Cardiac muscle cell (in vitro differentiated cells and primary cell): ENCODE measurements around the gene CFAP107. TPM values are rescaled to one million over a fixed set of nuclear protein-coding genes. Genes with fewer than 3 reads are reported as not detected.

ENCODE experiments used
- DNase-seq, 2 donors: peaks; one replicate each; pipeline versions ENCODE4 v3.0.0 to v3.0.0-alpha.2; 2010 to 2017; ENCODE audit warnings: low read depth in 1 of 2, low spot score in 1 of 2
- H3K27ac ChIP-seq: fragments of 200-600 bp; sonication (generic); 2 replicates; pipeline ENCODE4 v1.5.1; 2016
- H3K27me3 ChIP-seq: fragments of 200-600 bp; sonication (generic); 2 replicates; pipeline ENCODE4 v1.6.0; 2016; ENCODE audit warnings: control low read depth
- H3K36me3 ChIP-seq: fragments of 200-600 bp; sonication (generic); 2 replicates; pipeline ENCODE4 v1.5.1; 2016; ENCODE audit warnings: control low read depth
- H3K4me1 ChIP-seq: fragments of 200-600 bp; sonication (generic); 2 replicates; pipeline ENCODE4 v1.8.1; 2017; ENCODE audit warnings: low read depth, mild to moderate bottlenecking, mixed run types
- H3K4me3 ChIP-seq: fragments of 200-600 bp; sonication (generic); 2 replicates; pipeline ENCODE4 v1.5.1; 2016; ENCODE audit warnings: mild to moderate bottlenecking
- H3K9me3 ChIP-seq: fragments of 200-600 bp; sonication (generic); 2 replicates; pipeline ENCODE4 v1.5.1; 2017; ENCODE audit warnings: low read depth, mild to moderate bottlenecking, control low read depth
- CTCF ChIP-seq: IDR thresholded peaks from 2 replicates; pipeline ENCODE4 v1.5.1; 2012; ENCODE audit warnings: low read depth, mild to moderate bottlenecking, low read length
- polyA plus RNA-seq: library from polyadenylated mRNA; unstranded; fragments of >200 nt; fragmentation: Nextera tagmentation; extraction: Ambion mirVana; gene quantifications from 2 replicates; pipeline ENCODE4 v1.2.1, GENCODE V29; 2016
- total RNA-seq: library from RNA; depleted of rRNA; stranded (reverse); fragments of >200 nt; gene quantifications from 2 replicates; pipeline ENCODE4 v1.2.3, GENCODE V29; 2016

CFAP107 gene
- total and polyA plus RNA-seq, 2 experiments from 2014 or later: not detected

- Histone ChIP-seq H3K27ac (no peak overlapping the region), H3K9me3 (no peaks in the 10 kb centered on the region), H3K27me3 (no peaks in the 10 kb centered on the region), H3K4me3 (no peak overlapping the region), H3K4me1 (no peaks in the 10 kb centered on the region), H3K36me3 (no peaks in the 10 kb centered on the region)
- DNase-seq: no peak
- TF ChIP-seq CTCF: no peak
Measured at GRCh38 chr1:12756768-12757413, 10.9 kb downstream of the CFAP107 start.

- Histone ChIP-seq H3K9me3 (no peaks in the 10 kb centered on the region), H3K27ac (no peak overlapping the region), H3K4me1 (no peaks in the 10 kb centered on the region), H3K36me3 (no peaks in the 10 kb centered on the region), H3K27me3 (no peaks in the 10 kb centered on the region), H3K4me3 (no peak overlapping the region)
- no peak for TF ChIP-seq CTCF
- no peak for DNase-seq
Measured at GRCh38 chr1:12757836-12758235, 11.8 kb downstream of the CFAP107 start.

GRCh38 chr1:12760256-12760795, 14.3 kb downstream of the CFAP107 start:
- DNase-seq: no peak
- no peak for TF ChIP-seq CTCF
- Histone ChIP-seq H3K27me3 (no peaks in the 10 kb centered on the region), H3K9me3 (no peaks in the 10 kb centered on the region), H3K4me1 (no peaks in the 10 kb centered on the region), H3K36me3 (no peaks in the 10 kb centered on the region), H3K27ac (no peak overlapping the region), H3K4me3 (no peak overlapping the region)

- Histone ChIP-seq H3K4me1 (no peaks in the 10 kb centered on the region), H3K9me3 (no peaks in the 10 kb centered on the region), H3K4me3 (no peak overlapping the region), H3K36me3 (no peaks in the 10 kb centered on the region), H3K27ac (no peak overlapping the region), H3K27me3 (no peaks in the 10 kb centered on the region)
- no peak for DNase-seq
- no peak for TF ChIP-seq CTCF
Measured at GRCh38 chr1:12761781-12762180, 15.8 kb downstream of the CFAP107 start.

- DNase-seq: no peak
- no peak overlapping the region for H3K27ac ChIP-seq
- H3K36me3 ChIP-seq: no peaks in the 10 kb centered on the region
- no peak overlapping the region for H3K4me3 ChIP-seq
- H3K4me1 ChIP-seq: no peaks in the 10 kb centered on the region
- no peaks in the 10 kb centered on the region for H3K9me3 ChIP-seq
- no peak for TF ChIP-seq CTCF
- H3K27me3 ChIP-seq: no peaks in the 10 kb centered on the region
Measured at GRCh38 chr1:12762766-12763165, 16.8 kb downstream of the CFAP107 start.
